GM18519 (cell line): ENCODE results near the gene RASL10B.

ENCODE experiments used
- ATAC-seq: cut with Tn5 transposase; IDR thresholded peaks from one replicate; pipeline ENCODE4 v1.9.1; 2021; ENCODE audit warnings: mild to moderate bottlenecking, moderate library complexity; ENCODE audit not compliant: unreplicated experiment, low FRiP score

The RASL10B gene

GRCh38 chr17:35716897-35717465 is 14.5 kb upstream of the RASL10B start:
- ATAC-seq = no peak

GRCh38 chr17:35717475-35717874 is 14.0 kb upstream of the RASL10B start:
- no peak for ATAC-seq

GRCh38 chr17:35723735-35724134 is 7.7 kb upstream of the RASL10B start:
- no peak for ATAC-seq

- no peak for ATAC-seq
These were observed 6.4 kb upstream of the RASL10B start for GRCh38 chr17:35725058-35725457.

GRCh38 chr17:35725802-35726126 is 5.7 kb upstream of the RASL10B start:
- ATAC-seq = no peak

GRCh38 chr17:35726127-35726952 is 5.1 kb upstream of the RASL10B start:
- no peak for ATAC-seq

GRCh38 chr17:35726953-35727460 is 4.4 kb upstream of the RASL10B start:
- no peak for ATAC-seq

GRCh38 chr17:35727635-35728034 is 3.8 kb upstream of the RASL10B start:
- ATAC-seq = no peak

GRCh38 chr17:35728551-35728950 is 2.9 kb upstream of the RASL10B start:
- no peak for ATAC-seq

GRCh38 chr17:35729405-35729833 is 2.0 kb upstream of the RASL10B start:
- no peak for ATAC-seq

- ATAC-seq = no peak
These were observed 936 bp upstream of the RASL10B start for GRCh38 chr17:35730400-35731005.

- no peak for ATAC-seq
These were observed 722 bp downstream of the RASL10B start for GRCh38 chr17:35731917-35732805.

- no peak for ATAC-seq
These were observed 1.3 kb downstream of the RASL10B start for GRCh38 chr17:35732806-35733136.

GRCh38 chr17:35733366-35733765 is 1.9 kb downstream of the RASL10B start:
- ATAC-seq = no peak

GRCh38 chr17:35734396-35734795 is 3.0 kb downstream of the RASL10B start:
- no peak for ATAC-seq

- no peak for ATAC-seq
These were observed 3.8 kb downstream of the RASL10B start for GRCh38 chr17:35735036-35735805.

- ATAC-seq = no peak
These were observed 4.8 kb downstream of the RASL10B start for GRCh38 chr17:35736236-35736635.

- no peak for ATAC-seq
These were observed 7.2 kb downstream of the RASL10B start for GRCh38 chr17:35738519-35739133.

GRCh38 chr17:35740216-35740615 is 8.8 kb downstream of the RASL10B start:
- ATAC-seq = no peak
